NCI-H187 (cell line): ENCODE data around the gene CBX2.
"Not testable (repeated sequence)": the region's sequence is repeated elsewhere in the genome, so short reads cannot be mapped to it uniquely, and the experiment has no call there.

ENCODE experiments used
- DNase-seq, 2 experiments: peaks; one replicate each; lab custom pipeline; 2025; lab: John Stamatoyannopoulos, UW

The CBX2 gene

DNA sequence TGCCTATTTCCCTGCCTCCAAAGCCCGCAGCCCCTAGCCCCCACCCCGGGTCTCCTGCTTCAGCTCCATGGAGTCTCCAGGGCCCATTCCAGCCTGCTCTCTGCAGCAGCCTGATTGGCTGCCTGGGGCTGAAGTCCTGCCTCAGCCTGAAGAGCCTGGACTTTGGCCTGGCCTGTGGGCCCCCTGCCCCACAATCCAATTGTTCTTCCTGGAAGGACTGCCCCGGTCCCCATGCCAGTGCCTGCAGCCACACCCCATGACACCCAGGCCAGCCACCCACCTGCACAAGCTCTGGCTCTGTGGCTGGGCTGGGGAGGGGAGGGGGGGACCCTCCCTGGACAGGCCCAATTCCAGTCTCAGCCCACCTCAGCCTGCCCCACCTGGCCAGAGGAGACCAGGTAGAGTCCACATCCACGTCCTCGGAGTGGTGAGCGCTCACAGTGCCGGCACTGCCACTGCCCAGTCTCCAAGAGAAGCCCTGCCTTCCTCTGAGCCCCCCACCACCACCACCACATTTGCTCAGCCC lies 34.9 kb upstream of the CBX2 start:
- DNase-seq: no peak

DNA sequence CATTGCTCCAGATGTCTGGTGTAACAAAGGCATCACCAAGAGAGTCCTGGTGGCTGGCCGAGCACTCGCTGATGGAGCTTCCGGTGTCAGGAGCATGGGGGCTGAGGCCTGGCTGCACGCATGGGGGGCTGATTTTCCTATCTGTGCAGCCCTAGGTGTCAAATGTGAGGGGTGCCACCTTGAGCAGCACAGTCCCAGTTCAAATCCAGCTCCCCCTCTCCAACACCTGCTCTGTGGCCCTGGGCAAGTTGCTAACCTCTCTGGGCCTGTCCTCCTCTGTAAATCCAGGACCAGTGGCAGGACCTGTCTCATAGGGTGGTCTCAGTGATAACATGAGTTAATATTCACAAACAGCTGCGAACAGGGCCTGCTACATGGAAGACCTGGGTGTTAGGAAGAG lies 34.3 kb upstream of the CBX2 start:
- no peak for DNase-seq

- DNase-seq: no peak
Measured at GRCh38 chr17:79745641-79746105, 32.3 kb upstream of the CBX2 start.

GRCh38 chr17:79746889-79747507 lies 30.9 kb upstream of the CBX2 start:
- DNase-seq: no peak

DNA sequence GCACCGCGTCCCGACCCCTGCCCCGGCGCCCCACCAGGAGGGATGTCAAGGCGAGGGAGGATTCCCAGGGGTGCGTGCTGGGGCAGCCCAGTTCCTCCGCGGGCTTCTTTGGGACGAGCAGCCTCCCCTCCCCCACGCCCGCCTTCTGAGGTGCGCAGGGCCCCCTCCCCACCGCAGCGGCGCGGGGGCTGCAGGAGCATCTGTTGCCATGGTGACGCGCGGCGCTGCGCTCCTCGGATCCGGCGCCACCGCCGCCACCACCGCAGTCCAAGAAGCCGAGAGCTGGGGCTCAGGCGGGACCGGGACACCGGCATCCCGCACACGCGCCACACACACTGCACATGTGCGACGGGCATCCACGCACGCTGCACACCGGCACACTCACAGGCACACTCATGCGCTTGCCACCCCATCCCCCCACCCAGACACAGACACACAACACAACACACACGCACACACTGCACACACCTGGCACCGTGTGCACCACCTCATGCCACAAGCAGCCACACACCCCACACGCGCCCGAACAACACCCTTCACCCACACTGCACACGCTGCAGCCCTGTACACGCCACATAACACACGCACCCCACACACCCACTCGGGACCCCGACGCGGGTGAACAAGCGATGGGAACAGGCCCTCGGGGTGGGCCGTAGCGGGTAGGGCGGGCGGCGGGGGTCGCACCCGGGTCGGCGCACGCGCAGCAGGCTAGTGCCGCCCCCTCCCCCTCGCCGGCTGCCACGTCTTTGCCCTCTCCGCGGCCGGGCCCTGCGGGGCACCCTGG lies 30.2 kb upstream of the CBX2 start:
- DNase-seq: no peak

DNA sequence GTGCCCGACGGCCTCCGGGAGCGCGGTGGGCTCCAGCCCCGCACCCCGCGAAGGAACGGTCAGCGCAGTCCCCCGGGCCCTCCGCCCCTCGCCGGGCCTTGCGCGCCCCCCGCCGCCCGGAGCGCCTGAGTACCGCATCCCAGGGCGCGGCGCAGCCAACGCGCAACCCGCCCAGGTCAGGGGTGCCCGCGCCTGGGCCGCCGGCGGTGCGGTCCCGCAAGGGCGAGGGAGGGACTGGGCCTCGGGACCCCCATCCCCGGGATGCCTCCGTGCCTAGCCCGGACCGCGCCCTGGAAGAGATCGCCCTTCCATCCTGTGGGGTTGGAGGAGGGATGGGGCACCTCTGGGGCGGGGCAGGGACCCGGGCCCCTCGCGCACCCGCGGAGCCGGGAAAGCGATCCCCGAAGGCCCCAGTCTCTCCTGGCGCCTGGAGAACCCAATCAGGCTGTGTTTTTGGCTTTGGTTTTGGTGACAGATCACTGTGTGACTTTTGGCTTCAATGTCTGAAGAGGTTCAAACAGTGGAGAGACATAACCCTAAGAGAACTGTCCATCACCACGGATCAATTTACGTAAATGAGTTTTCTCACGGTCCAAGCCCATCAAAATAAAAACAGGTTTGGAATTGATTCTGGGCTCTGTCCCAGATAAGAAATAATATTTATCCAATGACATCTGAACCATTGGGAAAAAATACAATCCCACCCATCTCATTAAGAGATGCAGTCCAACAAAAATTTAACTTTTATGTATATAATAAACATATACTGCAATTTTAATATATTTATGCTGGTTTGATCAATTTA lies 29.5 kb upstream of the CBX2 start:
- no peak for DNase-seq

- no peak for DNase-seq
Measured at GRCh38 chr17:79749156-79749815, 28.7 kb upstream of the CBX2 start.

- no peak for DNase-seq
Measured at GRCh38 chr17:79749958-79750357, 28.0 kb upstream of the CBX2 start.

DNA sequence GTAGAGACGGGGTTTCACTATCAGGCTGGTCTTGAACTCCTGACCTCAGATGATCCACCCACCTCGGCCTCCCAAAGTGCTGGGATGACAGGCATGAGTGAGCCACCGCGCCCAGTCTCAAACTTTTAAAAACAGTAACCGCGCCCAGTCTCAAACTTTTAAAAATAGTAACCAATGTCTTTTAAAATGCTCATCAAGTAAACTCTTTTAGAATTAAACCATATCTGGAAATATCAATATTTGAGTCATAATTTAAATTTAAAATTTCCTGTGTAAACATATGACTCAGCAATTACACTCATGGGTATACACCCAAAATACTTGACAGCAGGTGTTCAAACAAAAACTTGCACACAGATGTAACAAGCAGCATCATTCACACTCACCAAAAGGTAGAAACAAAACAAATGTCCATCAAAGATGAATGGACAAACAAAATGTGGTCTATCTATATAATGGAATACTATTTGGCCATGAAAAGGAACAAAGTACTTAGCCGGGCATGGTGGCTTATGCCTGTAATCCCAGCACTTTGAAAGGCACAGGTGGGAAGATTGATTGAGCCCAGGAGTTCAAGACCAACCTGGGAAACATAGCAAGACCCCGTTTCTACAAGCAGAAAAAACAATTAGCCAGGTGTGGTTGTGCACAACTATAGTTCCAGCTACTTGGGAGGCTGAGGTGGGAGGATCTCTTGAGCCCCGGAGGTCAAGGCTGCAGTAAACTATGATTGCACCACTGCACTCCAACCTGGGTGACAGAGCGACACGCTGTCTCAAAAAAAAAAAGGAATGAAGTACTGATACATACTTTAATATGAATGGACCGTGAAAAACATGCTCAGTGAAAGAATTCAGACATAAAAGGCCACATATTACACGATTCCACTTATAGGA lies 27.1 kb upstream of the CBX2 start:
- DNase-seq: no peak

DNA sequence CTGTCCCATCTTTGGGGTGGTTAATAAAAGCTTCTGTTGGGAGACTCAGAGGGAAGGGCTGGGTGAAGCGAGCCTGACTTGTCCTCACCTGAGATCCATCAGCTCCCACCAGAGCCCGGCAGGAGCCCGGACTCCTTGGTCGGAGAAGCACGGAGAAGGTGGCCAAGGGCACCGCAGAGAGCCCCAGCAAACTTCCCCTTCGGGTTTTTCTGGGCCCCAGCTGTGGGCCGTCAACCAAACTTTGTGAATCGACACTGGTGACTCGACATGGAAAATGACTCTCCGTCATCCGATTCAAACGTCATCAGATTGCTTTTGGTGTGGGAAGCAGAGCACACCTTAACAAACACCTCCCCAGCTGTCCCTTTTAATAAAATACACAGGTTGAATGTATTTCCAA lies 25.8 kb upstream of the CBX2 start:
- no peak for DNase-seq

- no peak for DNase-seq
Measured at GRCh38 chr17:79754370-79754769, 23.6 kb upstream of the CBX2 start.

GRCh38 chr17:79754903-79755302 lies 23.0 kb upstream of the CBX2 start:
- DNase-seq: not testable (repeated sequence)

DNA sequence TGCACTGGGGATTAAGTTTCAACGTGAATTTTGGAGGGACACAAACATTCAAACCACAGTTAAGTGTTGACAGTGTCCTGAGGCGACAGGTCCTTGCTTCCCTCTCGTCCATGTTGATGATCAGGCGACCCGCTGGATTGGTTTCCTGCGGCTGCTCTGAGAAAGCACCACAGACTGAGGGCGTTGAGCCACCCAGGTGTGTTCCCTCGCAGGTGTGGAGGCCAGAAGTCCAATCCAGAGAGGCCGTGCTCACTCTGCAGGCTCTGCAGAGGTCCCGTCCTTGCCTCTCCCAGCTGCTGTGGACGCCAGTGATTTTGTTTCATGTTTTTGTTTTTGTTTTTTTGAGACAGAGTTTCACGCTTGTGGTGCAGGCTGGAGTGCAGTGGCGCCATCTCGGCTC lies 22.4 kb upstream of the CBX2 start:
- DNase-seq: no peak

GRCh38 chr17:79757140-79757745 lies 20.7 kb upstream of the CBX2 start:
- no peak for DNase-seq

DNA sequence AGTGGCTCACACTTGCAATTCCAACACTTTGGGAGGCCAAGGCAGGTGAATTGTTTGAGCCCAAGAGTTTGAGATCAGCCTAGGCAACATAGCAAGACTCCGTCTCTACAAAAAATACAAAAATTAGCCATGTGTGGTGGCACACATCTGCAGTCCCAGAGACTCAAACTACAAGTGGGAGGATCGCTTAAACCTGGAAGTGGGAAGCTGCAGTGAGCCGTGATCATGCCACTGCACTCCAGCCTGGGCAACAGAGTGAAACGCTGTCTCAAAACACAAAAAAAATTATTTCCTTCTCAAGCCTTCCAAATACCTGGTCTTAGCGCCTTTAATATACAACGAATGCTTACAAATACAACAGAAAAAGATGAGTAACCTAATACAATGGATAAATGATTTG lies 19.7 kb upstream of the CBX2 start:
- no peak for DNase-seq

DNA sequence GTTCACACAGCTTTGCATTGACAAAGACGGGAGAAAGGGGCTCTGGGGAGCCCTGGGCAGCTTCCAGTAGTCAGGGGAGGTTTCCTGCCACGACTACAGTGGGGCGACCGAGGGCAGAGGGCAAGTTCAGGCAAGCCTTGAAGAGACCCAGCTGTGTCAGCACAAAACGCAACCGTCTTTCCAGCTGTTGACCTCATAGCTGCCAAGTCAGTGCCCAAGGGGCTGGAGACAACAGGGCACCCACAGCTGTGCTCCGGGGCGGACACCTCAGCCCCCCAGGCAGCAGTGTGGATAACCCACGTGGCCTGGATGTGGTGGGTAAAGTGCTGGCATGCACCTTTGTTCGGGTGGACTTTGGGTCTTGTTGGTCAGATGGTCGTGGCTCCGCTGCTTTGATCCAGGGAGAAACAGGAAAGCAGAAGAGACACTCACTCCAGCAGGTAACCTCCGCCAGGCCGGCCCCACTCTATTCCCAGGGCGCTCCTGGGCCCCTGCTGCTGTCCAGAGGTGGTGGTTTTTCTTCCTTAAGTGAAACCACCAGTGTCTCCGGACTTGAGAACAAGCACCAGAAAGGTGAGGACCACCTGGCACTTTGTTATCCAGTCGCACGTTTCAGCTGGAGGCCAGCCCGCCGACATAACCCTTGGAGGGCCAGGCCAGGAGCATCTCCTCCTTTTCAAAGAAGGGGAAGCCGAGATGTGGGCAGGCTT lies 17.6 kb upstream of the CBX2 start:
- DNase-seq: no peak

- no peak for DNase-seq
Measured at GRCh38 chr17:79761894-79762589, 15.9 kb upstream of the CBX2 start.

DNA sequence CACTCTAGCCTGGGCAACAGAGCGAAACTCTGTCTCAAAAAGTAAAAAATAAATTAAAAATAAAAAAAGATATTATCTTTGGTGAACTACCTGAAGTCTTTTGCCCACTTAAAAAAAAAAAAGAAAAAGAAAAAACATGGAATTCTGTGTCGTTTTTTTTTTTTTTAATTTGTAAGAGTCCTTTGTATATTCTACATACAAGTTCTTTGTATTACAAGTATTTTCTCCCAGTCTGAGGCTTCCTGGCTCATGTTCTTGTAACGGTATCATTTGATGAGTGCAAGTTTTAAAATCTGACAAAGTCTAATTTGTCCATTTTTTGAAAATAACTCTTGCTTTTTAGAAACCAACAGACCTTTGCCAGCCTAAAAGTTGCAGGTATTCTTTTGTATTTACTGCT lies 12.2 kb upstream of the CBX2 start:
- no peak for DNase-seq
